ENCODE measurements around the gene RBMS1. TPM values are rescaled to one million over a fixed set of nuclear protein-coding genes. Genes with fewer than 3 reads are reported as not detected.

RBMS1 gene
- total RNA-seq, 4 donors from 2014 or later = 13.0 to 24.5 (median 14.1) TPM

DNA sequence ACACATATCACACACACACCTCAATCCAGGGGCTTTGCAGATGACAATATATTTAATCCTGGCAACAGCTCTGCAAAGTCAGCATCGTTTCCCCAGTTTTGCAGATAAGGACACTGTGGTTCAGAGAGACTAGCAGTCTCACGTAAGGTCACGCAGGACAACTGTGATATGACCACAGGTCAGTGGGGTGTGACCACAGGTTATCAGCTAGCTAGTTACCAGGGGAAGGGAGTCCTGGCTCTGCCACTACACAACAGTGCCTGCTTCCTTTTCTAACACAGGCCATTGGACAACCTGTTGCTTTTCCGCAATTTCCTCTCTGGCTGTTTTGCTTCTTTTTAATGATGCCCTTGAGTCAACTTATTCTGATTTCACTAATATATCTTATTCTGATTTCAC is 33.3 kb downstream of the RBMS1 start:
- Histone ChIP-seq H3K9me3 (no peaks in the 10 kb centered on the region), H3K4me1 (peaks cover 18 to 29% of the 10 kb centered on the region in 2 donors), H3K27me3 (no peaks in the 10 kb centered on the region), H3K4me3 (no peak overlapping the region), H3K36me3 (no peaks in the 10 kb centered on the region), H3K27ac (no peak overlapping the region)
- intact Hi-C loops (cut with DNase I; ENCODE audit: low total_unique reads) (no loop called here), in situ Hi-C loops (cut with MboI; ENCODE audit: low sequenced_read_pairs in 4 of 4) (no loop called here)
- TF ChIP-seq, protein P1, sequence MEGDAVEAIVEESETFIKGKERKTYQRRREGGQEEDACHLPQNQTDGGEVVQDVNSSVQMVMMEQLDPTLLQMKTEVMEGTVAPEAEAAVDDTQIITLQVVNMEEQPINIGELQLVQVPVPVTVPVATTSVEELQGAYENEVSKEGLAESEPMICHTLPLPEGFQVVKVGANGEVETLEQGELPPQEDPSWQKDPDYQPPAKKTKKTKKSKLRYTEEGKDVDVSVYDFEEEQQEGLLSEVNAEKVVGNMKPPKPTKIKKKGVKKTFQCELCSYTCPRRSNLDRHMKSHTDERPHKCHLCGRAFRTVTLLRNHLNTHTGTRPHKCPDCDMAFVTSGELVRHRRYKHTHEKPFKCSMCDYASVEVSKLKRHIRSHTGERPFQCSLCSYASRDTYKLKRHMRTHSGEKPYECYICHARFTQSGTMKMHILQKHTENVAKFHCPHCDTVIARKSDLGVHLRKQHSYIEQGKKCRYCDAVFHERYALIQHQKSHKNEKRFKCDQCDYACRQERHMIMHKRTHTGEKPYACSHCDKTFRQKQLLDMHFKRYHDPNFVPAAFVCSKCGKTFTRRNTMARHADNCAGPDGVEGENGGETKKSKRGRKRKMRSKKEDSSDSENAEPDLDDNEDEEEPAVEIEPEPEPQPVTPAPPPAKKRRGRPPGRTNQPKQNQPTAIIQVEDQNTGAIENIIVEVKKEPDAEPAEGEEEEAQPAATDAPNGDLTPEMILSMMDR (IDR thresholded peaks at IDR 0.05 in 4 of 5, conservative IDR thresholded peaks at IDR 0.05 in 1 of 5) = no peak
- TF ChIP-seq POLR2A (IDR thresholded peaks at IDR 0.05) = no peak
- ATAC-seq = no peak
- no peak for DNase-seq

DNA sequence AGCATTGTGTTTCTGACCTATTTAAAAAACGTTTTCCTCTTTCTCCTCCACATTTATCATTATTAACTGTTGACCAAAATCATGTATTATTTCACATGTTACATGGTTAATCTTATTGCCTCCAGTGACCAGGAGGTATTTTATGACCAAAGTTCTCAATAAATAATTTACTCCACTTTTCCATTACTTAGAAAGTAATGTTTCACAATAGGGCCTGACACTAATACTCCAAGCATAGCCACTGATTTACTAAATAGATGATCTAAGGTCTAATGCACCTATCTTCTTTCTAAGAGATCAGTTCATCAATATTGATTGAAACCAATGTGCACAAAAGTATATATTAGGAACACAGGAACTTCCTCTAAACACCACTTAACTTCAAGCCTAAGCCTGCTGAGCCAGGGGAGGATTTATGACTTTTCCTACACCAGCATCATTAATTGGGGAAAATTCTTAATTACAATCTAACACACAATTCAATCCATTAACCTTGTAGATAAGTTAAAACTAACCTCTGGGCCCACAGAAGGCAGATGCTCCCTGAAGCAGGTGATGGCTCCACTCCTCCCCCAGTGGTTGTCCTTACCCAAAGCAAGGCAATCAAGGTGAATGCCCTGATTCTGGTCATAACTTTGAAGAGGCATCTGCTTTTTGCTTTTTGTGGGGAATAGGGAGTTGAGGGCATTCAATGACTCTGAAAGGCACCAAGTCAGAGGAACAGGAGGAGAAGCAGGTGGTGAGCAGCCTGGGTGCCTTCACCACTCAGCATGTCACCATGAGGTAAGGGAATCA is 33.9 kb downstream of the RBMS1 start:
- Histone ChIP-seq H3K4me3 (no peak overlapping the region), H3K9me3 (no peaks in the 10 kb centered on the region), H3K4me1 (peaks cover 18 to 32% of the 10 kb centered on the region in 2 donors), H3K36me3 (no peaks in the 10 kb centered on the region), H3K27ac (no peak overlapping the region), H3K27me3 (no peaks in the 10 kb centered on the region)
- intact Hi-C loops (cut with DNase I; ENCODE audit: low total_unique reads) (no loop called here), in situ Hi-C loops (cut with MboI; ENCODE audit: low sequenced_read_pairs in 4 of 4) (no loop called here)
- TF ChIP-seq, protein P1 (IDR thresholded peaks at IDR 0.05 in 4 of 5, conservative IDR thresholded peaks at IDR 0.05 in 1 of 5) = no peak
- no peak for TF ChIP-seq POLR2A (IDR thresholded peaks at IDR 0.05)
- DNase-seq = no peak
- ATAC-seq = no peak

DNA sequence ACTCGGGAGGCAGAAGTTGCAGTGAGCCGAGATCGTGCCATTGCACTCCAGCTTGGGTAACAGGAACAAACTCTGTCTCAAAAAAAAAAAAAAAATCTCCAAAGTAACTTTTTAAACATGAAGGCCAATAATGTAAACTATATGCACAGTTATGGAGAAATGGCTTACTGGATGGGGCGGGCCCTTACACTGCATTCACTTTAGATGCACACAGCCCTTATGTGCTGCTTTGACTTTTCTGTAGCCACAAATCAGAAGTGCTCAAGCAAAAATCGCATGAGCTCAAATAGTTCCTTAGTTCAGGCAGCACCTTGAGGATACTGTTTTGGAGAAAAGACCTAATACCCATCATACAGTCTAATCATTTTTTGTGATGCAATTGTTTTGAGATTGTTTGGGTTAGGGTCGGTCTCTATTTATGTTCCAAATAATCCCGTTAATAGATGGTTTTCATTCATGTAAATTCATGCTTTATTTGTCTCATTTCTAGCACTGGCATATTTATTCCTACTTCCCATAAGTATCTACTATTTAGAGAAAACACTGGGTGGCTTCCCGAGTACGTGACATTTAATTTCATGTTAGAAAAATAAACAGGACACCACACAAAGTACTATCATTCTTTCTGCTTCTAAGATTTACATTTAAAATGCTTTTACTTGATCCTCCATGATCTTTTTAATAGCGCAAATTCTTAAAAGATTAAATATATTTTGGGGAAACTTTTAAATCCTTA is 34.7 kb downstream of the RBMS1 start:
- Histone ChIP-seq H3K9me3 (no peaks in the 10 kb centered on the region), H3K4me1 (peaks cover 26 to 37% of the 10 kb centered on the region in 2 donors), H3K27me3 (no peaks in the 10 kb centered on the region), H3K27ac (no peak overlapping the region), H3K4me3 (no peak overlapping the region), H3K36me3 (no peaks in the 10 kb centered on the region)
- intact Hi-C loops (cut with DNase I; ENCODE audit: low total_unique reads) = no loop called here
- DNase-seq (no peak), ATAC-seq (no peak)
- TF ChIP-seq POLR2A (IDR thresholded peaks at IDR 0.05) = no peak
- TF ChIP-seq, protein P1 (IDR thresholded peaks at IDR 0.05 in 4 of 5, conservative IDR thresholded peaks at IDR 0.05 in 1 of 5) = no peak
- in situ Hi-C loops (cut with MboI; ENCODE audit: low sequenced_read_pairs in 4 of 4) = no loop called here

DNA sequence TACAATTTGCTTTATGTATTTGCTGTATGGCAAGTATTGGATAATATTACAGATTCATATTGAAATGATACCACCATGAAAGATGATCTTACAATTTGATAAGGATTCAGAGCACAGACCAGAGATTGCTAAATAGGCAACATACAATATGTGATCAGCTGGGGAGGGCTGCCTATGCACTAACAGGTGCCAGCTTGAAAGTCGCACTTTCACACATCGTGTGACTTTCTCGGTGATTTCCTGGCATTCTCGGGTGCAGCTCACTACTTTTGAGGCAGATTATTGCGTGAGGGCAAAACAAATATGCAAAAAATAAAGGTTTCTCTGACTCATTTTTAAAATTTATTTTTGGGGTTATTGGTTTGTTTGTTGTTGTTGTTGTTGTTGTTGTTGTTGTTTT is 36.0 kb downstream of the RBMS1 start:
- ATAC-seq (no peak), DNase-seq (no peak)
- Histone ChIP-seq H3K4me3 (no peak overlapping the region), H3K27ac (no peak overlapping the region), H3K9me3 (no peaks in the 10 kb centered on the region), H3K27me3 (no peaks in the 10 kb centered on the region), H3K4me1 (peaks cover 37 to 39% of the 10 kb centered on the region in 2 donors), H3K36me3 (no peaks in the 10 kb centered on the region)
- in situ Hi-C loops (cut with MboI; ENCODE audit: low sequenced_read_pairs in 4 of 4) = no loop called here
- TF ChIP-seq POLR2A (IDR thresholded peaks at IDR 0.05) = no peak
- TF ChIP-seq, protein P1 (IDR thresholded peaks at IDR 0.05 in 4 of 5, conservative IDR thresholded peaks at IDR 0.05 in 1 of 5) = no peak
- intact Hi-C loops (cut with DNase I; ENCODE audit: low total_unique reads) = no loop called here
